Measurements from ENCODE around the gene RNF4. TPM values are rescaled to one million over a fixed set of nuclear protein-coding genes. Genes with fewer than 3 reads are reported as not detected.
A peak's percentile ranks its signal among the peaks of the same experiment; 100 is the strongest.

Gene RNF4
- total RNA-seq, 2 experiments from 2014 or later: 65.0 to 76.5 TPM

DNA sequence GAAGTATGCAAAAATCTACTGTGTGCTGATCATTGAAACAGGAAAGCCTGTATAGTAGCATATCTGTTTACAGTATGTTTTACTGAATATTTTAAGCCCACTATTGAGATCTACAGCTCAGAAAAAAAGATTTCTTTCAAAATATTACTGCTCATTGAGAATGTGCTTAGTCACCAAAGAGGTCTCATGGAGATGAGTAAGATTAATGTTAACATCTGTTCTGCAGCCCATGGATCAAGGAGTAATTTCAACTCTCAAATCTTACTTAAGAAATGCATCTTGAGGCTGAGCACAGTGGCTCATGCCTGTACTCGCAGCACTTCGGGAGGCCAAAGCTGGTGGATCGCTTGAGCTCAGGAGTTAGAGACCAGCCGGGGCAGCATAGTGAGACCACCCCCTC is 3.3 kb downstream of the RNF4 start:
- ChIA-PET CTCF (ENCODE audit: unreplicated experiment) (no interaction called here), POLR2A (interaction anchor here (0.6 to 1.1 kb wide), 3 partner anchors 11 to 64 kb away, joined by 3 to 7 read pairs (median 4); no protein-coding TSS in a partner anchor)
- DNase-seq (ENCODE audit: low spot score): no peak
- TF ChIP-seq EZH2phosphoT487 (IDR thresholded peaks at IDR 0.05; ENCODE audit: borderline replicate concordance, low read depth, low read length): no peak
- intact Hi-C loops (cut with micrococcal nuclease; ENCODE audit: unreplicated experiment): no loop called here
- Histone ChIP-seq H3K4me1 (ENCODE audit: insufficient read depth, low read length, poor library complexity, severe bottlenecking) (peaks cover 34% of the 10 kb centered on the region), H3K4me3 (ENCODE audit: low read depth, low read length, poor library complexity, severe bottlenecking) (no peak overlapping the region), H3K9me2 (ENCODE audit: insufficient read depth, low read length) (no peaks in the 10 kb centered on the region), H3K9me3 (ENCODE audit: low read length) (peaks cover 7% of the 10 kb centered on the region; the same call in 1 of the 2 replicates), H3K27ac (ENCODE audit: low read depth, low read length, poor library complexity, severe bottlenecking) (no peak overlapping the region), H4K20me1 (ENCODE audit: insufficient read depth, low read length) (peaks cover 38% of the 10 kb centered on the region), H2AFZ (ENCODE audit: low read length) (no peak overlapping the region), H3K4me2 (ENCODE audit: low read length) (peak overlapping the region; percentile 91; the same call in 1 of the 2 replicates), H3K79me2 (ENCODE audit: insufficient read depth, low read depth, low read length) (peaks cover 92% of the 10 kb centered on the region), H3K36me3 (ENCODE audit: insufficient read depth, low read length) (peaks cover 74% of the 10 kb centered on the region)
- BruUV-seq (replicated peaks): no TSS peak

DNA sequence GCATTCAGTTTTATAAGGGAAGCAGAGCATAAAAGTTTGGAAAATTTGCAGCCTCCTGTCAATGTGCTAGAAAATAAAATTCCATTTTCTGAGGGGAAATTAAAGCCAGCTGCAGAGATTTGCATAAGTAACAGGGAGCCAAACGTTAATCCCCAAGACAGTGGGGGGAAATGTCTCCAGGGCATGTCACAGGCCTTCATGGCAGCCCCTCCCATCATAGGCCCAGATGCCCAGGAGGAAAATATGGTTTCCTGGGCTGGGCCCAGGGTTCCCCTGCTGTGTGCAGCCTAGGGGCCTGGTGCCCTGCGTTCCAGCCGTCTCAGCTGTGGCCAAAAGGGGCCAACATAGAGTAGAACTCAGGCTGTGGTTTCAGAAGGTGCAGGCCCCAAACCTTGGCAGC is 9.3 kb downstream of the RNF4 start:
- no peaks in the 10 kb centered on the region for H3K9me2 ChIP-seq (ENCODE audit: insufficient read depth, low read length)
- BruUV-seq (replicated peaks): TSS peak; percentile 10
- peaks cover 100% of the 10 kb centered on the region for H3K79me2 ChIP-seq (ENCODE audit: insufficient read depth, low read depth, low read length)
- H3K9me3 ChIP-seq (ENCODE audit: low read length): no peaks in the 10 kb centered on the region
- H3K27ac ChIP-seq (ENCODE audit: low read depth, low read length, poor library complexity, severe bottlenecking): no peak overlapping the region
- intact Hi-C loops (cut with micrococcal nuclease; ENCODE audit: unreplicated experiment): no loop called here
- peak overlapping the region; percentile 26; the same call in 1 of the 2 replicates for H3K4me2 ChIP-seq (ENCODE audit: low read length)
- peaks cover 97% of the 10 kb centered on the region for H3K36me3 ChIP-seq (ENCODE audit: insufficient read depth, low read length)
- no peak overlapping the region for H2AFZ ChIP-seq (ENCODE audit: low read length)
- peaks cover 70% of the 10 kb centered on the region for H3K4me1 ChIP-seq (ENCODE audit: insufficient read depth, low read length, poor library complexity, severe bottlenecking)
- TF ChIP-seq, protein P1, sequence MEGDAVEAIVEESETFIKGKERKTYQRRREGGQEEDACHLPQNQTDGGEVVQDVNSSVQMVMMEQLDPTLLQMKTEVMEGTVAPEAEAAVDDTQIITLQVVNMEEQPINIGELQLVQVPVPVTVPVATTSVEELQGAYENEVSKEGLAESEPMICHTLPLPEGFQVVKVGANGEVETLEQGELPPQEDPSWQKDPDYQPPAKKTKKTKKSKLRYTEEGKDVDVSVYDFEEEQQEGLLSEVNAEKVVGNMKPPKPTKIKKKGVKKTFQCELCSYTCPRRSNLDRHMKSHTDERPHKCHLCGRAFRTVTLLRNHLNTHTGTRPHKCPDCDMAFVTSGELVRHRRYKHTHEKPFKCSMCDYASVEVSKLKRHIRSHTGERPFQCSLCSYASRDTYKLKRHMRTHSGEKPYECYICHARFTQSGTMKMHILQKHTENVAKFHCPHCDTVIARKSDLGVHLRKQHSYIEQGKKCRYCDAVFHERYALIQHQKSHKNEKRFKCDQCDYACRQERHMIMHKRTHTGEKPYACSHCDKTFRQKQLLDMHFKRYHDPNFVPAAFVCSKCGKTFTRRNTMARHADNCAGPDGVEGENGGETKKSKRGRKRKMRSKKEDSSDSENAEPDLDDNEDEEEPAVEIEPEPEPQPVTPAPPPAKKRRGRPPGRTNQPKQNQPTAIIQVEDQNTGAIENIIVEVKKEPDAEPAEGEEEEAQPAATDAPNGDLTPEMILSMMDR (conservative IDR thresholded peaks at IDR 0.05; ENCODE audit: low read length): no peak
- TF ChIP-seq EZH2phosphoT487 (IDR thresholded peaks at IDR 0.05; ENCODE audit: borderline replicate concordance, low read depth, low read length): no peak
- ChIA-PET CTCF (ENCODE audit: unreplicated experiment) (no interaction called here), POLR2A (no interaction called here)
- no peak for DNase-seq (ENCODE audit: low spot score)
- H4K20me1 ChIP-seq (ENCODE audit: insufficient read depth, low read length): peaks cover 46% of the 10 kb centered on the region
- no peak overlapping the region for H3K4me3 ChIP-seq (ENCODE audit: low read depth, low read length, poor library complexity, severe bottlenecking)

DNA sequence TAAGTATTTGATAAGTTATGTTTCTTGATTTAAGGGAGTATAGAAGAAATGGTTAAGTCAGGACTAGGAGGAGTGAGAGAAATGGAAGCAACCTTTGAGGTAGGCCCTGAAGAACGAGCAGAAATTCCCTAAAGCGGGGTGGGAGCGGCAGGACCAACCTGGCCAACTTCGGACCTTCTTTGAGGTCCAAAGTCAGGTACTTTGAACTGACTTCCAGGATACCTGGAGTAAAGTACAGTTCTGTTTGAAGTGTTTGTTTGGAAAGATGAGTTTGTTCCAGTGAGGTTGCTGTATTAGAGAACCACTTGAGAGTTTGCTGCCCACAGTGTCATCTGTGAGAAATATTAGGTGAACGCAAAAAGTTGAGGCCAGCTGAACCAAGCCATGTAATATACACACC is 11.7 kb downstream of the RNF4 start:
- Histone ChIP-seq H3K79me2 (ENCODE audit: insufficient read depth, low read depth, low read length) (peaks cover 99% of the 10 kb centered on the region), H2AFZ (ENCODE audit: low read length) (no peak overlapping the region), H3K4me2 (ENCODE audit: low read length) (peak overlapping the region; percentile 61; the same call in 1 of the 2 replicates), H4K20me1 (ENCODE audit: insufficient read depth, low read length) (peaks cover 58% of the 10 kb centered on the region), H3K9me3 (ENCODE audit: low read length) (no peaks in the 10 kb centered on the region), H3K9me2 (ENCODE audit: insufficient read depth, low read length) (no peaks in the 10 kb centered on the region), H3K4me1 (ENCODE audit: insufficient read depth, low read length, poor library complexity, severe bottlenecking) (peaks cover 88% of the 10 kb centered on the region), H3K27ac (ENCODE audit: low read depth, low read length, poor library complexity, severe bottlenecking) (no peak overlapping the region), H3K36me3 (ENCODE audit: insufficient read depth, low read length) (peaks cover 78% of the 10 kb centered on the region), H3K4me3 (ENCODE audit: low read depth, low read length, poor library complexity, severe bottlenecking) (no peak overlapping the region)
- intact Hi-C loops (cut with micrococcal nuclease; ENCODE audit: unreplicated experiment): no loop called here
- POLR2A ChIA-PET: interaction anchor here (0.6 kb wide), 2 partner anchors 11 to 223 kb away, joined by 3 to 4 read pairs; no protein-coding TSS in a partner anchor
- DNase-seq (ENCODE audit: low spot score): no peak
- no peak for TF ChIP-seq EZH2phosphoT487 (IDR thresholded peaks at IDR 0.05; ENCODE audit: borderline replicate concordance, low read depth, low read length)
- TF ChIP-seq, protein P1 (conservative IDR thresholded peaks at IDR 0.05; ENCODE audit: low read length): no peak
- TSS peak; percentile 7 for BruUV-seq (replicated peaks)
- CTCF ChIA-PET (ENCODE audit: unreplicated experiment): no interaction called here

Data from OCI-LY7 (cell line).